Activated T-cell treated with anti-CD3 and anti-CD28 coated beads for 4 hours (primary cell): ENCODE results near the gene GBX1.
A peak's percentile ranks its signal among the peaks of the same experiment; 100 is the strongest.

ENCODE experiments used
- DNase-seq: peaks from one replicate; pipeline ENCODE4 v3.0.0-alpha.2; 2020

Gene GBX1

DNA sequence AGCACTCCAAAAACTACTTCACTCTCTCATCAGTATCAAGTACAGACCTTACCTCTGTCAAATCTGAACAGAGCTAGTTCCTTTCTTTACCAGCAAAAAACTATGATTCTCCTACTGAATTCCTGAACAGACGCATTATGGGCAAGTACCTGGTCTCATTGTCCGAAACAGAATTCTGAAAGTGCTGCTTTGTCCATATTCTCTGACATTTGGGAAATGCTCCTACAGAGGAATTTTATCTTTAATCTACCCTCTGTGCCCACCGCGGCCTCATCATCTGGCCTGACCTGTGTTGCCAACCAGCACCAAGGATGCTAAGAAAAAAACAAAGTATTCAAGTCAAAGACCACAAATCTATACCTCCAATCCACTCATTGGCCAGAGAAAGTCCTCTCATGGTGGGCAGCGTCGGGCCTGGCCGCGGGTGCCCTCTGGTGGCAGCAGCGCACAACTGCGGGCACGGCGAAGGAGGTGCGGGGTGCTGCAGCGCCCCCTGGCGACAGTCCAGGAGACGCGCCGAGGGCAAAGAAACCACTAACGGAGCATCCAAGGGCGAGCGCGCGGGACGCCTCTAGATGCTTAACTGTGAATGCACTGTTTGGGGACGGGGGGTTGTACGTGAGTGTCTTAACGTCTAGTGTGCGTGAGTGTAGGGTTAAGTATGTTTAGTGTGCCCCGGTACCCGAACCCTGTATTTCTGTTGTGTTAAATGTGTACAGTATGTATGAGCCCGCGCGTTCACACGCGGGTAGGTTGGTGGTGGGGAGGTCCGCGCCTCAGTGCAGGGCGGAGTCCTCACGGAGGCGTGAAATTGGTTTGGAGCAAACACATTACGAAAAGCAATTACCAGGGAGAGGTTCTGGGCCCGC is 5.0 kb upstream of the GBX1 start:
- DNase-seq = peak; percentile 66

DNA sequence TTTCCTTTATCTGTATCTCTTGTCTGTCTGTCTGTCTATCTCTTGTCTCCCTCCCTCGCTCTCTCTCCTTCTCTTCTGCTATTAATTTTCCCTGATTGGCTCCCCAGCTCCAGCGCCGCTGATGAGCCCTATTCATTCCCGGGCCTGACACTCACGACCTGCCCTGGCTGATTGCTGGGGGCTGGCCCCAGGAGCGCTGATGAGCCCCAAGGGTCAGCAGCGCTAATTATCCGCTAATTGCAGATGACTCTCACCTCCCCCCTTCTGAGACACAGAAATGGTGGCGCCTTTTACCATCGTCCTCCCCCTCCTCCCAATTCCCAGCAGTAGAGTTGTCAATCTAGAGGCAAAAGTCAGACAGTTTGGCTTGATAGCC is 1.3 kb upstream of the GBX1 start:
- DNase-seq = no peak

DNA sequence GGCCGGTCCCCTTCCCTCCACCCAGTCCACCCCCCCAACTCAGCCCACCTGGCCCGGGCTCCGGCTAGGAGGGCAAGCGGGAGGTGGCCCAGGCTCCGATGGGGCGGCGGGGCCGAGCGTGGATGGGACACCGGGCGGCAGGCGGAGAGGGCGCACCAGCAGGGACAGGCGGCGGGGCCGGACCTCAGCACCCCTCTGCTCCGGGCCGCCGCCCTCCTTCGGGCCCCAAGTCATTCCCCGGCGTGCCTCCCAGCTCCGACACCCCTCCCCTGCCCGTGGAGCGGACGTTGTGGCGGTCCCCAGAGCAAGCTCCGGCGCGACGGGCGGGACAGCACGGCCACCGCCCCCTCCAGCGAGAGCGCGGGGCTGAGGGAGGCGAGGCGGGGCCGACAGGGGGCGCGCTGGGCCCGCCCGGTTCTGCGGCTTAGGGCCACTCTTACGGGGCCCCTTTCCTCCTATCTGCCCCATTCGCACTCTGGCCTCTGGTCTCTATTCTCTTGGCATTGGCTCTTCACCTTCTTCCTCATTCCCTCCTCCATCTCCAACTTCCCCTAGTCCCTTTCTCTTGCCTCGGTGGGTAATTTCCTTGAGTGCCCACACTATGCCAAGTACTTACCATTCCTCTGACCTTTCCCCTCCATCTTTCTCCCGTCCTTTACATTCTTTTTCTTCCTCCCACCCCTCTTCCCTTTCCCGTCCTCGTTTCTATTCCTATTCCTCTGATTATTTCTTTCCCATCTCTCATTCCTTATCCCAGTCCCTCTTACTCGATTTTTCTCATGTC is 701 bp upstream of the GBX1 start:
- DNase-seq = peak; percentile 33

DNA sequence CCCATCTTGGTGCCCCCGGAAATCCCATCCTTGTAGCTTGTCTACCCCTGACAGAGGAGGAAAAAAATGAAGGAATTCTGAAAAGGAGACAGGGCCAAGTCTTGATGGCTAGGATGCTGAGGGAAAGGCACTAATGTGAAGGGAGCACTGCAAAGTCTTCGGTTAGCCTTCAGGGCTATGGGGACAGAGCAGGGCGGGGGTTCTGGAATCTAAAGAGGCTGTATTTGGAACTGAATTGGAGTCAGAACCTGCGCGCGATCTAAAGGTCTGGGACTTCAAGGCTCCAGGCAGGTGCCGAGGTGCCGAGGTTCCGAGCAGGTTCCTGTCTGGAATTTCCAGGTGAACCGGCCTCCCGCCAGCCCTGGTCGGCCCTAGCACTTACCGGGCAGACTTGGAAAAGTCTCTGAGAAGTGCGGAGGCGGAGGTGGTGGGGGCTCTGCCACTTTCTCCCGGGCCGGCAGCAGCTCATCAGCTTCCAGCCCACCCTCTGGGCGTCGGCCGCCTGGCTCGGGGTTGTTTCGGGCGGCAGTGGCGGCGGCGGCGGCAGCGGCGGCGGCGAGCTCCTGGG is 781 bp downstream of the GBX1 start:
- DNase-seq = no peak

GRCh38 chr7:151161757-151162156 is 5.7 kb downstream of the GBX1 start:
- DNase-seq = no peak

GRCh38 chr7:151157645-151158329 is 9.7 kb downstream of the GBX1 start:
- no peak for DNase-seq

GRCh38 chr7:151152643-151153513 is 14.6 kb downstream of the GBX1 start:
- DNase-seq = no peak

- DNase-seq = no peak
Observed at GRCh38 chr7:151150388-151150787, 17.1 kb downstream of the GBX1 start.

DNA sequence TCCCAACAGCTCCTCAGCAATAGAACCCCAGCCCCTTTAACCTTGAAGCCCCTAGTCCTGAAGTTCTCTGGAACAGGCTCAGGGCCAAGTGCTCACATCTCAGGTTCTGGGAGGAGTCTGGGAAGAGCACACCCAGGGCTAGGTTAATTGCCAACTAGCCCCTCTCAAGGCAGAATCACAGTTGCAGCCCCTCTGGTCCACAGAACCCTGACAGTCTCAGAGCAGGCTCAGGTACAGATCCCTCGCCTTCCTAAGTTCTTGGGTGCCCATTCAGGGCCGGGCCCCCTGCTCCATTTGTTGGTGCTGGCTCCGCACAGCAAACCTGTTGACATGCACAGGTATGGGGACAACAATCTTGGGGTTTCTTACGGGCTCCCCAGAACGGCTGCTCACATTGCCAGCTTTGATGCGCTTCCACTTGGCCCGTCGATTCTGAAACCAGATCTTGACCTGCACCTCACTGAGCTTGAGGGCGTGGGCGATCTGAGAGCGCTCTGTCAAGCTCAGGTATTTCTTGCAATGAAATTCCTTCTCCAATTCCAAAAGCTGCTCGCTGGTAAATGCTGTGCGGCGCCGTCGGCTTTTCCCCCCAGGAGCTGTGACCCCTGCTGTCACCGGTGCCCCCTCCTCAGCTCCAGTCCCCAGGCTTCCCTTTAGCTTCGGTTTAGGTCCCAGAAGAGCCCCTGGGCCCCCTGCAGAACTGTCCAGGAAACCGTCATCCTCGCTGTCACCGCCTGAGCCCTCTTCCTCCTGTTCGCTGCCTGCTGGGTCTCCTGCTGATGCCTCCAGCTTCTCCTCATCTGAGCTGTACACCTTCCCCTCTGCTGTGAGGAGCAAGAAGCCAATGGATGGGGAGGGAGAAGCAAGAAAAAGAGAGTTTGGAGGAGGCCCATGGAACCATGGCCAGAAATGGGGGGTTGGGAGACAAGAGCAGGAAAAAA is 18.9 kb downstream of the GBX1 start:
- DNase-seq = no peak

DNA sequence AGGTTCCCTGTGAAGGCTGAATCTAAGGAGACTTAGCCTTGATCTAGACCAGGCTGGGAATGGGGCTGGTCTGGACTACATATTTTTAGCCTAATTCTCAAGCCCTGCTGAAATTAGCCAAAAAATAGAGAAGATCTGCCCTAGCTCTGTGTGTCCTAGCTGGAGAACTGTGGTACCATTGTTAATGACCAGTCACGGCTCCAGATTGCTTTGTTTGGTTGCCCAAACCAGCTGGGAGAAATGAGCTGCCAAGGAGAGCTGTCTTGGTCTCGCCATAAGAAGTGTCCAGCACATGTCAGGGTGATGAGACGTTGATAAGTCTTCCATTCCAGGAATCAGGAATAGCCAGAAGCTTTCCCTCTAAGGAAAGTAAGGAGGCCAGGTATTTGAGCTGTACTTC is 20.7 kb downstream of the GBX1 start:
- DNase-seq = no peak

GRCh38 chr7:151144387-151144786 is 23.1 kb downstream of the GBX1 start:
- no peak for DNase-seq

DNA sequence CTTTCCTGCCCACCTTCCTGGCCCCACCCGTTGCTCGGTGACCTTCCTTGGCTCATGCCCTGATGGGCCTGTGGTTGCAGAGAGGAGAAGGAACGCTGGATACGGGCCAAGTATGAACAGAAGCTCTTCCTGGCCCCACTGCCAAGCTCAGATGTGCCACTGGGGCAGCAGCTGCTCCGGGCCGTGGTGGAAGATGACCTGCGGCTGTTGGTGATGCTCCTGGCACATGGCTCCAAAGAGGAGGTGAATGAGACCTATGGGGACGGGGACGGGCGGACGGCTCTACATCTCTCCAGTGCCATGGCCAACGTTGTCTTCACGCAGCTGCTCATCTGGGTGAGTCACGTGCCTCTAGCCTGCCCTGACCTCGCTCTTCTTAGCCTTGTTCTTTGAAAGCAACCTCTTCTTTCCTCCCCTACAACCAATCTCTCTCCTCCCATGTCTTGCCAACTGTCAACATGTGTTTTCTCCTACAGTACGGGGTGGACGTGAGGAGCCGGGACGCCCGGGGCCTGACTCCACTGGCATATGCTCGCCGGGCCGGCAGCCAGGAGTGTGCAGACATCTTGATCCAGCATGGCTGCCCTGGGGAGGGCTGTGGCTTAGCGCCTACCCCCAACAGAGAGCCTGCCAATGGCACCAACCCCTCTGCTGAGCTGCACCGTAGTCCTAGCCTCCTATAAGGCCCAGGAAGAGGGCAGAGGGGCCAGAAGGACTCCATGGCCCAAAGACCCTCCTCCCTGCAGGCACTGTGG is 24.1 kb downstream of the GBX1 start:
- DNase-seq = no peak

GRCh38 chr7:151142686-151143040 is 24.8 kb downstream of the GBX1 start:
- DNase-seq = no peak

DNA sequence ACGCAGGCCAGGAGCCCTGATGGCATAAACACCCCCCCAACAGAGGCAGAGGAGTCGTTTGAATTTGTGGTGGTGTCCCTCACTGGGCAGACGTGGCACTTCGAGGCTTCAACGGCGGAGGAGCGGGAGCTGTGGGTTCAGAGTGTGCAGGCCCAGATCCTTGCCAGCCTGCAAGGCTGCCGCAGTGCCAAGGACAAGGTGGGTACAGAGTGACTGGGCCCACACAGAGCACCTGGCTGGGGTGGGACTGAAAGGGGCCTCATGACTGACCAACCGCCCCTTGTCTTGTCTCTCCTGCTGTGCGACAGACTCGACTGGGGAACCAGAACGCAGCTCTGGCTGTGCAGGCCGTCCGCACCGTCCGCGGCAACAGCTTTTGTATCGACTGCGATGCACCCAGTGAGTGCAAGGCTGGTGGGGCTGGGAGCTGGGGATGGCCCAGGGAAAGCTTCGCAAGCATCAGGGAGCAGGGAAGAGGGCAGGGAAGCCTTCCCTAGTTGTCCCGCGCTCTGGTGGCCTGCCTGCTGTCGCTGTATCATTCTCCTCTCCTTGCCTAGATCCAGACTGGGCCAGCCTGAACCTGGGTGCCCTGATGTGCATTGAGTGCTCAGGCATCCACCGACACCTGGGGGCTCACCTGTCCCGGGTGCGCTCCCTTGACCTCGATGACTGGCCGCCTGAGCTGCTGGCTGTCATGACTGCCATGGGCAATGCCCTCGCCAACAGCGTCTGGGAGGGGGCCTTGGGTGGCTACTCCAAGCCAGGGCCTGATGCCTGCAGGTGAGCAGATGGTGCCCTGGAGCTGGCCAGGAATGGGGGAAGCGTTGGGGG is 25.4 kb downstream of the GBX1 start:
- DNase-seq = no peak

- DNase-seq = no peak
Observed at GRCh38 chr7:151141311-151141854, 26.1 kb downstream of the GBX1 start.

GRCh38 chr7:151140826-151141225 is 26.7 kb downstream of the GBX1 start:
- DNase-seq = no peak

DNA sequence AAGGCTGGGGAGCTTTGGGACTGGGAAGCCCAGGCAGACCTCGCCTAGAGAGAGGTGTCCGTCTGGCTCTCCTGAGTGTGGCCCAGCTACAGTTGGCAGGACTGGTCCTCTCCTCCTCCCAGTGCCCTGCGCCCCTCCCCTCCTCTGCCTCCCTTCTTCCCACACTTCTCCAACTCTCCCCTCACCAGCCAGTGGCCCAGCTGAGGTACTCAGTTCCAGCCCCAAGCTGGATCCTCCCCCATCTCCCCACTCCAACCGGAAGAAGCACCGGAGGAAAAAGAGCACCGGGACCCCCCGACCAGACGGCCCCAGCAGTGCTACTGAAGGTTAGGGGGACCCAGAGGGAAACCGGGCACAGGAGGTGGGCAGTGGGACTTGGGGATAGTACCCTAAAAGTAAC is 27.7 kb downstream of the GBX1 start:
- no peak for DNase-seq

DNA sequence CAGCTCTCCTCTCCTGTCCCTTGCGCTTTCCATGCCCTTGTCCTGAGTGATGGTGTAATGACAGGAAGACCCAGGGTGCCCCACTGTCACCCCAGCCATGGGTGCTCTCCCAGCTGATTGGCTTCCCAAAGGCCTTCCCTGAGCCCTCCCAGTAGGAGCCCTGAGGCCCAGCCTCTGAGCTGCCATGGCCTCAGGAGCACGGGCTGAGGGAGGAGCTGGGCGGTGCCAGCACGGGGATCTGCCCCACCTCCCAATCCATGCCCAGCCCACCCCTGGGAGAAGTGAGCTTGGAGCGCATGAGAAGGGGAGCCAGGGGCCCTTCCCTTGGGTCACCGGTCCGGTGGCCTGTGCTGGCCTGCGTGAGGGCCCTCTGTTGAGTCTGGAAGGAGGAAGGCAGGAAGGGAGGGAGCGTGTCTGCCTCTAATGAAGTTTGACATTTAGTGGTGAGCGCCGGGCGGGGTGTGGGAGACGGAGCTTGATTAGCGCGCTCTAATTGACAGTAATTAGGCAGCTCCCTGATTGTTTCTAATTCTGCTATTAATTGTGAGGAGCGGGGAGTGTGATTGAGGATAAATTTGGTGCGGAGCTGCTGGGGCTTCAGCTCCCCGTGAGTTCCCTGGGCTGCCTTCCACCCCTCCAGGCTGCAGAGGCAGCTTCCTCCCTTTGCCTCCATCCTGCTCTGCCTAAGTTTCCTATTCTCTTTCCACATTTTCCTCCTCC is 28.3 kb downstream of the GBX1 start:
- DNase-seq = no peak
